ENCODE results near the gene ZNF844.

The ZNF844 gene

GRCh38 chr19:12111943-12112637 is 47.6 kb downstream of the ZNF844 start:
- H3K9me3 ChIP-seq (ENCODE audit: control insufficient read depth, insufficient read depth, low read length) = peaks cover 29% of the 10 kb centered on the region
- no peaks in the 10 kb centered on the region for H3K4me1 ChIP-seq (ENCODE audit: insufficient read depth, low read length)
- H3K9ac ChIP-seq (ENCODE audit: low read depth, low read length) = no peak overlapping the region
- peaks cover 20% of the 10 kb centered on the region for H3K36me3 ChIP-seq (ENCODE audit: insufficient read depth, low read length)

GRCh38 chr19:12112701-12113100 is 48.2 kb downstream of the ZNF844 start:
- Histone ChIP-seq H3K36me3 (ENCODE audit: insufficient read depth, low read length) (peaks cover 20% of the 10 kb centered on the region), H3K9me3 (ENCODE audit: control insufficient read depth, insufficient read depth, low read length) (peaks cover 29% of the 10 kb centered on the region), H3K9ac (ENCODE audit: low read depth, low read length) (no peak overlapping the region), H3K4me1 (ENCODE audit: insufficient read depth, low read length) (no peaks in the 10 kb centered on the region)

GRCh38 chr19:12113121-12113520 is 48.6 kb downstream of the ZNF844 start:
- H3K9me3 ChIP-seq (ENCODE audit: control insufficient read depth, insufficient read depth, low read length) = peaks cover 29% of the 10 kb centered on the region
- H3K9ac ChIP-seq (ENCODE audit: low read depth, low read length) = no peak overlapping the region
- peaks cover 20% of the 10 kb centered on the region for H3K36me3 ChIP-seq (ENCODE audit: insufficient read depth, low read length)
- no peaks in the 10 kb centered on the region for H3K4me1 ChIP-seq (ENCODE audit: insufficient read depth, low read length)

- no peaks in the 10 kb centered on the region; the same call in 1 of the 2 replicates for H3K36me3 ChIP-seq (ENCODE audit: insufficient read depth, low read length)
- H3K9ac ChIP-seq (ENCODE audit: low read depth, low read length) = no peak overlapping the region
- H3K4me1 ChIP-seq (ENCODE audit: insufficient read depth, low read length) = no peaks in the 10 kb centered on the region
- H3K9me3 ChIP-seq (ENCODE audit: control insufficient read depth, insufficient read depth, low read length) = peaks cover 14% of the 10 kb centered on the region
These were observed 52.9 kb downstream of the ZNF844 start for GRCh38 chr19:12117201-12117970.

- Histone ChIP-seq H3K9me3 (ENCODE audit: control insufficient read depth, insufficient read depth, low read length) (peaks cover 1% of the 10 kb centered on the region; the same call in 1 of the 2 replicates), H3K9ac (ENCODE audit: low read depth, low read length) (no peak overlapping the region), H3K4me1 (ENCODE audit: insufficient read depth, low read length) (no peaks in the 10 kb centered on the region)
These were observed 62.2 kb downstream of the ZNF844 start for GRCh38 chr19:12126707-12127106.

More at GRCh38 chr19:12126707-12127106, 62.2 kb downstream of the ZNF844 start:
- H3K36me3 ChIP-seq (ENCODE audit: insufficient read depth, low read length) = no peaks in the 10 kb centered on the region; the same call in 1 of the 2 replicates

Measured in ES-I3 (cell line).